Measurements from ENCODE around the gene PPP2R5A.

The PPP2R5A gene

GRCh38 chr1:212328248-212328647, 43.0 kb downstream of the PPP2R5A start:
- FAIRE-seq (no peak), DNase-seq (ENCODE audit: insufficient read length, low spot score) (no peak)
- no peak for TF ChIP-seq POLR2A (IDR thresholded peaks at IDR 0.05; ENCODE audit: low read depth, low read length)

DNA sequence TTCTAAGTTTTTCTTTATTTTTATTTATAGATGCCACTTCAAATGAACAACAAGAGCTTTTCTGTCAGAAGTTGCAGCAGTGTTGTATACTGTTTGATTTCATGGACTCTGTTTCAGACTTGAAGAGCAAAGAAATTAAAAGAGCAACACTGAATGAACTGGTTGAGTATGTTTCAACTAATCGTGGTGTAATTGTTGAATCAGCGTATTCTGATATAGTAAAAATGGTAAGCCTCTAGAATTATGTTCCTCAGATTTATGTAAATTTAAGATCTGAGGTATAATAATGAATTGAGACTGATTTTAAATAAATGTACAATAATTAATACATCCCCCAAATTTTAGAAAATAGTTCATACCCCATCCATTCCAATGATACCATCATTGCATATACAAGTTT, 43.9 kb downstream of the PPP2R5A start:
- no peak for FAIRE-seq
- no peak for TF ChIP-seq POLR2A (IDR thresholded peaks at IDR 0.05; ENCODE audit: low read depth, low read length)
- no peak for DNase-seq (ENCODE audit: insufficient read length, low spot score)

DNA sequence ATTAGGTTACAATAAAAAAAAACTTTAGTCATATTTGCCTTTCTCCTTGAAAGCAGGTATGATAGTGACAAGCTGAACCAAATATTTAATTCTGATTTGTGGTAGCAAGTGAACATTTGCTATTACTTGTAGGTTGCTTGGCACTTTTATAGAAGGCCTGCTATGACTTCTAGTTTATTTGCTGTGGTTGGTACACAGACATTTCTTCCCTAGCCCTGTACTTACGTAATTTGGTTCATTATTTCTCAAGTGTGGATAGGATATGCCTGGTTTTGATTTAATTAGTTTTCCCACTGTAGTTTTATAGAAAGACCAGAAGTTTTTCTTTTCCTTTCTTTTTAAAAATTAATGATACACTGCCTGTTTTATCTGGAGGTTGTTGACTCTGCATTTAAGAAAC, 55.9 kb downstream of the PPP2R5A start:
- TF ChIP-seq POLR2A (IDR thresholded peaks at IDR 0.05; ENCODE audit: low read depth, low read length), result no peak
- FAIRE-seq (no peak), DNase-seq (ENCODE audit: insufficient read length, low spot score) (no peak)

DNA sequence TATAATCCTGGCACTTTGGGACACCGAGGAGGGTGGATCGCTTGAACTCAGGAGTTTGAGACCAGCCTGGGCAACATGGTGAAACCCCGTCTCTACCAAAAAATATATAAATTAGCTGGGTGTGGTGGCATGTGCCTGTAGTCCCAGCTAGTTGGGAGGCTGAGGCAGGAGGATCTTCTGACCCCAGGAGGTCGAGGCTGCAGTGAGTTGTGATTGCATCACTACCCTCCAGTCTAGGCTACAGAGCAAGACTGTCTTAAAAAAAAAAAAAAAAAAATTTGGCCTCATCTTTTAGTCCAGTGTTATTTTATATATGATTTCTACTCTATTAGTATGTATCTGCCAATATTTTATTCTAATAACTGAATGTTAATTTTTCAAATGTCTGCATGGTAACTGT, 59.7 kb downstream of the PPP2R5A start:
- TF ChIP-seq POLR2A (IDR thresholded peaks at IDR 0.05; ENCODE audit: low read depth, low read length), result no peak
- DNase-seq (ENCODE audit: insufficient read length, low spot score) (no peak), FAIRE-seq (no peak)

- DNase-seq (ENCODE audit: insufficient read length, low spot score) (no peak), FAIRE-seq (no peak)
- no peak for TF ChIP-seq POLR2A (IDR thresholded peaks at IDR 0.05; ENCODE audit: low read depth, low read length)
Measured at GRCh38 chr1:212346601-212347000, 61.4 kb downstream of the PPP2R5A start.

DNA sequence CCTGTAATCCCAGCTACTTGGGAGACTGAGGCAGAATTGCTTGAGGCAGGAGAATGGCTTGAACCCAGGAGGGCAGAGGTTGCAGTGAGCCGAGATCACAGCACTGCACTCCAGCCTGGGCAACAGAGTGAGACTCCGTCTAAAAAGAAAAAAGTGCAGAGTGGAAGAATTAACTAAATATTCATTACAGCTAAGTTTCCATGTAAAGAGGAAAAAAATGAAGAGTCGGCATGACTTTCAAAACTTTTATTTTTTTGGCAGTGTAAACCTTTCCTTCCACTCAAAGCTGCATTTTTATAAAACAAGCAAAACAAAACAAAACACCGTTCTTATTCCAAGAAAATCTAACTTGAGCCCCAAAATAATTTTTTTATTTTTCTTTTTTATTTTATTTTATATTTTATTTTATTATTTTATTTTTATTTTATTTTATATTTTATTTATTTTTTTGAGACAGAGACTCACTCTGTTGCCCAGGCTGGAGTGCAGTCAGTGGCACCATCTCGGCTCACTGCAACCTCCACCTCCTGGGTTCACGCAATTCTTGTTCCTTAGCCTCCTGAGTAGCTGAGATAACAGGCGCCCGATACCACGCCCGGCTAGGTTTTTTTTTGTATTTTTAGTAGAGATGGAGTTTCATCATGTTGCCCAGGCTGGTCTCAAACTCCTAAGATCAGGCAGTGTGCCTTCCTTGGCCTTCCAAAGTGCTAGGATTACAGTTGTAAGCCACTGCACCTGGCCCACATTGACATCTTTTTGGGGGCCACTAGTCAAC, 66.6 kb downstream of the PPP2R5A start:
- no peak for FAIRE-seq
- DNase-seq (ENCODE audit: insufficient read length, low spot score), result no peak

DNA sequence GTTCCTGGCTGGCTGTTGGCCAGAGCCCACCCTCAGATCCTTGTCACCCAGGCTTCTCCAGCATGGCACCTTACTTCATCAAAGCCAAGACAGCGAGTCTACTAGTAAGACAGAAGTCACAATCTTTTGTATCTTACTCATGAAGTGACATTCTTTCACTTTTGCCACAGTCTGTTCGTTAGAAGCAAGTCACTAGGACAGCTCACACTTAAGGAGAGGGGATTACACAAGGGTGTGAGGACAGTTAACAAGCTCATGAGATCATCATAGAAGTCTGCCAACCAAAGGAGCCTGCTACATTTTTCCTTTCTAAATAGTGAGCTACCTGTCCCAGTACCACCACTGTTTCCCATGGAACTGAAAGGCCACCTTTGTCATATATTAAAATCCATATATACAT, 68.0 kb downstream of the PPP2R5A start:
- no peak for TF ChIP-seq POLR2A (IDR thresholded peaks at IDR 0.05; ENCODE audit: low read depth, low read length)
- DNase-seq (ENCODE audit: insufficient read length, low spot score) (no peak), FAIRE-seq (no peak)

More for the DNA sequence above, 66.6 kb downstream of the PPP2R5A start:
- no peak for TF ChIP-seq POLR2A (IDR thresholded peaks at IDR 0.05; ENCODE audit: low read depth, low read length)

GRCh38 chr1:212354464-212354863, 69.3 kb downstream of the PPP2R5A start:
- no peak for DNase-seq (ENCODE audit: insufficient read length, low spot score)
- FAIRE-seq, result no peak
- TF ChIP-seq POLR2A (IDR thresholded peaks at IDR 0.05; ENCODE audit: low read depth, low read length), result no peak

DNA sequence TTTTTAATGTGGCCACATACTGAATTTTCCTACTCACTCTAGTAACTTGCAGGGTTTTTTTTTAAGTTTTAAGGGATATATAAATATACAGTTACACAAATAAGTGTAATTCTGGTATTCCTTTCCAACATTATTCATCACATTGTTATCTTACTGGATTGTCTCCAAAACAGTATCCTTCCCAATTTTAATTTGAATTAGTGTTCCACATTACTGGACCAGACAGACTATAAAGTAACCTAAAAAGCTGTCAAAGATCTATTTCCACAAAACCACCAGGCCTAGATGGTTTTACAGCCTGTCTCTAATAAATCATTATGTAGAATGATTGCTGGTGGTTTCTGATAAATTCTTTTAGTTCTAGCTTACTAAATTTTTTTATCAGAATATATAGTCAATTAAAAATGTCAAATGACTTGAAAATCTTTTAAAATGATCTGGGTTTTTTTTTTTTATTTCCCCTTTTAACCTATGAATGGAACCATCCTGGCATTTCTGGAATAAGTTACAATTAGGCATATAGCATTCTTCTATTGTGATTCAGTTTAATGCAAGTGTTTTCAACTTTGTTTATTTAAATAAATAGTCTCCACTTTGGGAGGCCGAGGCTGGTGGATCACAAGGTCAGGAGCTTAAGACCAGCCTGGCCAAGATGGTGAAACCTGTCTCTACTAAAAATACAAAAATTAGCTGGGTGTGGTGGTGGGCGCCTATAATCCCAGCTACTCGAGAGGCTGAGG, 70.2 kb downstream of the PPP2R5A start:
- TF ChIP-seq POLR2A (IDR thresholded peaks at IDR 0.05; ENCODE audit: low read depth, low read length), result no peak
- no peak for DNase-seq (ENCODE audit: insufficient read length, low spot score)
- no peak for FAIRE-seq

GRCh38 chr1:212359794-212360479, 74.7 kb downstream of the PPP2R5A start:
- DNase-seq (ENCODE audit: insufficient read length, low spot score) (no peak), FAIRE-seq (no peak)
- TF ChIP-seq POLR2A (IDR thresholded peaks at IDR 0.05; ENCODE audit: low read depth, low read length), result no peak

- FAIRE-seq (no peak), DNase-seq (ENCODE audit: insufficient read length, low spot score) (no peak)
- TF ChIP-seq POLR2A (IDR thresholded peaks at IDR 0.05; ENCODE audit: low read depth, low read length), result no peak
Measured at GRCh38 chr1:212364985-212365384, 79.8 kb downstream of the PPP2R5A start.

- DNase-seq (ENCODE audit: insufficient read length, low spot score) (no peak), FAIRE-seq (no peak)
- TF ChIP-seq POLR2A (IDR thresholded peaks at IDR 0.05; ENCODE audit: low read depth, low read length), result no peak
Measured at GRCh38 chr1:212366901-212367300, 81.7 kb downstream of the PPP2R5A start.

GRCh38 chr1:212367474-212368072, 82.4 kb downstream of the PPP2R5A start:
- TF ChIP-seq POLR2A (IDR thresholded peaks at IDR 0.05; ENCODE audit: low read depth, low read length), result no peak
- FAIRE-seq, result no peak

GRCh38 chr1:212368073-212368484, 82.9 kb downstream of the PPP2R5A start:
- peak; percentile 64 for DNase-seq (ENCODE audit: insufficient read length, low spot score)
- TF ChIP-seq POLR2A (IDR thresholded peaks at IDR 0.05; ENCODE audit: low read depth, low read length), result no peak
- peak; percentile 45 for FAIRE-seq

More at GRCh38 chr1:212367474-212368072, 82.4 kb downstream of the PPP2R5A start:
- DNase-seq (ENCODE audit: insufficient read length, low spot score), result no peak
